Measurements from ENCODE around the gene PASK. TPM values are rescaled to one million over a fixed set of nuclear protein-coding genes. Genes with fewer than 3 reads are reported as not detected.

Gene PASK
- total RNA-seq, 1 donor from 2014 or later: 15.7 TPM

GRCh38 chr2:241178961-241179360, 29.7 kb upstream of the PASK start:
- no peaks in the 10 kb centered on the region for H3K9me3 ChIP-seq
- DNase-seq: no peak
- H3K4me1 ChIP-seq: no peaks in the 10 kb centered on the region
- H3K27ac ChIP-seq: no peak overlapping the region
- no peak for TF ChIP-seq CTCF (IDR thresholded peaks at IDR 0.05)
- intact Hi-C loops (cut with DNase I): no loop called here
- H3K27me3 ChIP-seq: no peaks in the 10 kb centered on the region
- peaks cover 62% of the 10 kb centered on the region for H3K36me3 ChIP-seq
- no peak overlapping the region for H3K4me3 ChIP-seq
- no peak for ATAC-seq

- intact Hi-C loops (cut with DNase I): no loop called here
- TF ChIP-seq CTCF (IDR thresholded peaks at IDR 0.05): no peak
- H3K27ac ChIP-seq: no peak overlapping the region
- H3K9me3 ChIP-seq: no peaks in the 10 kb centered on the region
- H3K27me3 ChIP-seq: no peaks in the 10 kb centered on the region
- peaks cover 51% of the 10 kb centered on the region for H3K36me3 ChIP-seq
- ATAC-seq: no peak
- H3K4me1 ChIP-seq: no peaks in the 10 kb centered on the region
- no peak for DNase-seq
- no peak overlapping the region for H3K4me3 ChIP-seq
Measured at GRCh38 chr2:241177526-241178334, 28.5 kb upstream of the PASK start.

- Histone ChIP-seq H3K4me3 (no peak overlapping the region), H3K27ac (no peak overlapping the region), H3K9me3 (peaks cover 10% of the 10 kb centered on the region), H3K4me1 (no peaks in the 10 kb centered on the region), H3K27me3 (no peaks in the 10 kb centered on the region), H3K36me3 (peaks cover 68% of the 10 kb centered on the region)
- DNase-seq (no peak), ATAC-seq (no peak)
- intact Hi-C loops (cut with DNase I): no loop called here
- no peak for TF ChIP-seq CTCF (IDR thresholded peaks at IDR 0.05)
Measured at GRCh38 chr2:241173557-241173956, 24.3 kb upstream of the PASK start.

- H3K9me3 ChIP-seq: peaks cover 10% of the 10 kb centered on the region
- no peak overlapping the region for H3K4me3 ChIP-seq
- no peak for TF ChIP-seq CTCF (IDR thresholded peaks at IDR 0.05)
- no peaks in the 10 kb centered on the region for H3K27me3 ChIP-seq
- no peak for ATAC-seq
- intact Hi-C loops (cut with DNase I): no loop called here
- no peak for DNase-seq
- H3K4me1 ChIP-seq: no peaks in the 10 kb centered on the region
- peaks cover 85% of the 10 kb centered on the region for H3K36me3 ChIP-seq
- no peak overlapping the region for H3K27ac ChIP-seq
Measured at GRCh38 chr2:241168366-241168765, 19.1 kb upstream of the PASK start.

GRCh38 chr2:241163601-241164118, 14.4 kb upstream of the PASK start:
- peaks cover 75% of the 10 kb centered on the region for H3K36me3 ChIP-seq

More at GRCh38 chr2:241163601-241164118, 14.4 kb upstream of the PASK start:
- DNase-seq (no peak), ATAC-seq (no peak)
- Histone ChIP-seq H3K4me1 (peaks cover 12% of the 10 kb centered on the region), H3K27ac (no peak overlapping the region), H3K4me3 (no peak overlapping the region), H3K9me3 (no peaks in the 10 kb centered on the region), H3K27me3 (no peaks in the 10 kb centered on the region)
- intact Hi-C loops (cut with DNase I): no loop called here
- no peak for TF ChIP-seq CTCF (IDR thresholded peaks at IDR 0.05)
